ENCODE measurements around the gene MGMT.

MGMT gene

DNA sequence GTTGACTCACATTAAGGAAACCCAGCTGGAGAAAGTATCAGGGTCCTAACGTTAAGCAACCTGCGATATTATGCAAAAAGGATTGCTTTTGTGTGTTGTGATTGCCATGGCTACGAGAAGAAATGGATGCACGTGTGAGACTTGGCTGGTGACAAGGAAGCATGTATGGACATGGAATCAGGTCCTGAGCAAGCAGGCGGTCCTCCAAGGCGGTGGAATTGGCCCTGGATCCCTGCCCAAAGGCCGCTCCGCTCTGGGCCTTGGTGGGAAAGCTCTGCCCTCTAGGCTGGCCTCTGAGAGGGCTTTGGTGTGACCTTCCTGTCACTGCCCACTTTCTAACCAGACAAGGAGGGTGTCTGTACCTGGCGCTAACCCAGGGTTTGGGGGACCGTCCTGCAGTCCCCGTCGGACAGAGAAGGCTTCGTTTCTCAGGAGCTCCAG, 305.0 kb downstream of the MGMT start:
- Histone ChIP-seq H3K27ac (replicated peaks) (no peak overlapping the region), H3K4me3 (replicated peaks; ENCODE audit: insufficient read depth, low read length) (no peak overlapping the region), H3K27me3 (ENCODE audit: insufficient read depth, poor library complexity, severe bottlenecking) (no peaks in the 10 kb centered on the region)
- DNase-seq (ENCODE audit: low read depth in 1 of 2, low spot score in 1 of 2) = no peak
- no peak for TF ChIP-seq GABPA (IDR thresholded peaks at IDR 0.05; ENCODE audit: low read depth)
- TF ChIP-seq, protein P1, sequence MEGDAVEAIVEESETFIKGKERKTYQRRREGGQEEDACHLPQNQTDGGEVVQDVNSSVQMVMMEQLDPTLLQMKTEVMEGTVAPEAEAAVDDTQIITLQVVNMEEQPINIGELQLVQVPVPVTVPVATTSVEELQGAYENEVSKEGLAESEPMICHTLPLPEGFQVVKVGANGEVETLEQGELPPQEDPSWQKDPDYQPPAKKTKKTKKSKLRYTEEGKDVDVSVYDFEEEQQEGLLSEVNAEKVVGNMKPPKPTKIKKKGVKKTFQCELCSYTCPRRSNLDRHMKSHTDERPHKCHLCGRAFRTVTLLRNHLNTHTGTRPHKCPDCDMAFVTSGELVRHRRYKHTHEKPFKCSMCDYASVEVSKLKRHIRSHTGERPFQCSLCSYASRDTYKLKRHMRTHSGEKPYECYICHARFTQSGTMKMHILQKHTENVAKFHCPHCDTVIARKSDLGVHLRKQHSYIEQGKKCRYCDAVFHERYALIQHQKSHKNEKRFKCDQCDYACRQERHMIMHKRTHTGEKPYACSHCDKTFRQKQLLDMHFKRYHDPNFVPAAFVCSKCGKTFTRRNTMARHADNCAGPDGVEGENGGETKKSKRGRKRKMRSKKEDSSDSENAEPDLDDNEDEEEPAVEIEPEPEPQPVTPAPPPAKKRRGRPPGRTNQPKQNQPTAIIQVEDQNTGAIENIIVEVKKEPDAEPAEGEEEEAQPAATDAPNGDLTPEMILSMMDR (IDR thresholded peaks at IDR 0.05; ENCODE audit: insufficient read depth, low read length) = no peak
- no peak for TF ChIP-seq SPI1 (IDR thresholded peaks at IDR 0.05; ENCODE audit: borderline replicate concordance, low read depth)
- no peak for TF ChIP-seq POLR2AphosphoS5 (IDR thresholded peaks at IDR 0.05; ENCODE audit: low read depth)
- TF ChIP-seq, protein P2, sequence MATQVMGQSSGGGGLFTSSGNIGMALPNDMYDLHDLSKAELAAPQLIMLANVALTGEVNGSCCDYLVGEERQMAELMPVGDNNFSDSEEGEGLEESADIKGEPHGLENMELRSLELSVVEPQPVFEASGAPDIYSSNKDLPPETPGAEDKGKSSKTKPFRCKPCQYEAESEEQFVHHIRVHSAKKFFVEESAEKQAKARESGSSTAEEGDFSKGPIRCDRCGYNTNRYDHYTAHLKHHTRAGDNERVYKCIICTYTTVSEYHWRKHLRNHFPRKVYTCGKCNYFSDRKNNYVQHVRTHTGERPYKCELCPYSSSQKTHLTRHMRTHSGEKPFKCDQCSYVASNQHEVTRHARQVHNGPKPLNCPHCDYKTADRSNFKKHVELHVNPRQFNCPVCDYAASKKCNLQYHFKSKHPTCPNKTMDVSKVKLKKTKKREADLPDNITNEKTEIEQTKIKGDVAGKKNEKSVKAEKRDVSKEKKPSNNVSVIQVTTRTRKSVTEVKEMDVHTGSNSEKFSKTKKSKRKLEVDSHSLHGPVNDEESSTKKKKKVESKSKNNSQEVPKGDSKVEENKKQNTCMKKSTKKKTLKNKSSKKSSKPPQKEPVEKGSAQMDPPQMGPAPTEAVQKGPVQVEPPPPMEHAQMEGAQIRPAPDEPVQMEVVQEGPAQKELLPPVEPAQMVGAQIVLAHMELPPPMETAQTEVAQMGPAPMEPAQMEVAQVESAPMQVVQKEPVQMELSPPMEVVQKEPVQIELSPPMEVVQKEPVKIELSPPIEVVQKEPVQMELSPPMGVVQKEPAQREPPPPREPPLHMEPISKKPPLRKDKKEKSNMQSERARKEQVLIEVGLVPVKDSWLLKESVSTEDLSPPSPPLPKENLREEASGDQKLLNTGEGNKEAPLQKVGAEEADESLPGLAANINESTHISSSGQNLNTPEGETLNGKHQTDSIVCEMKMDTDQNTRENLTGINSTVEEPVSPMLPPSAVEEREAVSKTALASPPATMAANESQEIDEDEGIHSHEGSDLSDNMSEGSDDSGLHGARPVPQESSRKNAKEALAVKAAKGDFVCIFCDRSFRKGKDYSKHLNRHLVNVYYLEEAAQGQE (IDR thresholded peaks at IDR 0.05; ENCODE audit: insufficient replicate concordance, low read depth) = no peak

DNA sequence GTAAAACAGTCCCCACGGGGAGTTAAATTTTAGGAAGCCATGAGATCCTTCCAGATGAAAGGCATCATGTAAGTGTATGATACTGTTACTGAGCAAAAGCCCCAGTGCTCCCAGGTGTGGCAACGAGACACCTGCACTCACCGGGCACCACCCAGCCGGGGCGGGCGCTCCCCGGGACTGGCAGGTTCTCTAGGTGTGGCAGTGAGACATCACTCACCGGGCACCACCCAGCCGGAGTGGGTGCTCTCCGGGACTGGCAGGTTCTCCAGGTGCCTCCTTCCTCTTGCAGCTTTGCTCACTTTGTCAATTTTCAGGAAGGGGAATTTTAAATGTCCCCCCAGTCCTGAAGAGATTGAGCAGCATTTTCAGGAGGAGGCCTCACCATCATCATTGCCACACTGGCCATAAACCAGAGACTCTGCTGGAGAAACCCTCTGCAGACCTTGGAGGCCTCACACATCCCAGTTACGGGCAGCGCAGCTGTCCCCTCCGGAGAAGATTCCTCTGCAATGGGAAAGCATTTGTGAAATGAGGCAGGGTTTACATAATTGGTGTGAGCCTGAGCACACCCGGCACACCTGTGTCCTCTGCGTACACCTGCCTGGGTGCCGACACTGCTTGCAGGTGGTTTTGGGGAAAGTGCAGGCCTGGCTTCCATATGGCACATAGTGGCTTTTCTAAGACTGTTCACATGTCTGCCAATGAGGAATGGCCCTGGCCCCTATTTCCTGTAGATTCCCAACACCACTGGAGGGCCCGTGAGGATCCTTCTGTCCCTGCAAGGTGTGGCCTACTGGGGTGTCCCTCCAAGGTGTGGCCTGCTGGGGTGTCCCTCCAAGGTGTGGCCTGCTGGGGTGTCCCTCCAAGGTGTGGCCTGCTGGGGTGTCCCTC, 305.7 kb downstream of the MGMT start:
- Histone ChIP-seq H3K4me3 (replicated peaks; ENCODE audit: insufficient read depth, low read length) (no peak overlapping the region), H3K27ac (replicated peaks) (no peak overlapping the region), H3K27me3 (ENCODE audit: insufficient read depth, poor library complexity, severe bottlenecking) (no peaks in the 10 kb centered on the region)
- DNase-seq (ENCODE audit: low read depth in 1 of 2, low spot score in 1 of 2) = no peak
- TF ChIP-seq, protein P2 (IDR thresholded peaks at IDR 0.05; ENCODE audit: insufficient replicate concordance, low read depth) = no peak
- TF ChIP-seq POLR2AphosphoS5 (IDR thresholded peaks at IDR 0.05; ENCODE audit: low read depth) (no peak), SPI1 (IDR thresholded peaks at IDR 0.05; ENCODE audit: borderline replicate concordance, low read depth) (no peak), GABPA (IDR thresholded peaks at IDR 0.05; ENCODE audit: low read depth) (no peak)
- TF ChIP-seq, protein P1 (IDR thresholded peaks at IDR 0.05; ENCODE audit: insufficient read depth, low read length) = no peak

DNA sequence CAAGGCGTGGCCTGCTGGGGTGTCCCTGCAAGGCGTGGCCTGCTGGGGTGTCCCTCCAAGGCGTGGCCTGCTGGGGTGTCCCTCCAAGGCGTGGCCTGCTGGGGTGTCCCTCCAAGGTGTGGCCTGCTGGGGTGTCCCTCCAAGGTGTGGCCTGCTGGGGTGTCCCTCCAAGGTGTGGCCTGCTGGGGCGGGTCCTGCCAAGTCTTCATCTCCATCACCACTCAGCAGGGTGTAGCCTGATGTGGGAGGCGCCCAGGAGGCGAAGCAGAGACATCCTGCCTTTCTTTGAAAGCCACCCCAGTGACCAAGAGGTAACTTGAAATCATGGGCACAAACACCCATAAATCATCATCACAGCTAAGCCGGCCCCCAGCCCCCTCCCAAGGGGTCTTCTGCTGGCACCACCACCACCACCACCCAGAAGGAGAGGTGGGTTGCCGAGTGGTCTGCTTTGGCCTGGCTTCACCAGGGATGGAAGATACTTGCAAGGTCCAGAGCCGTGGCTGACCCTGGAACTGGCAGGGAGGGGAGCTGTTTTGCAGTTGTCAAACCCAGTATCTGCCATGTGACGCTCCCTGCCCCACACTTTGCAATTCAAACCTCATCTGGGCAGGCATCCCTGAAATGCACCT, 306.4 kb downstream of the MGMT start:
- H3K27me3 ChIP-seq (ENCODE audit: insufficient read depth, poor library complexity, severe bottlenecking) = no peaks in the 10 kb centered on the region
- TF ChIP-seq GABPA (IDR thresholded peaks at IDR 0.05; ENCODE audit: low read depth) (no peak), POLR2AphosphoS5 (IDR thresholded peaks at IDR 0.05; ENCODE audit: low read depth) (no peak), SPI1 (IDR thresholded peaks at IDR 0.05; ENCODE audit: borderline replicate concordance, low read depth) (no peak)
- TF ChIP-seq, protein P1 (IDR thresholded peaks at IDR 0.05; ENCODE audit: insufficient read depth, low read length) = no peak
- TF ChIP-seq, protein P2 (IDR thresholded peaks at IDR 0.05; ENCODE audit: insufficient replicate concordance, low read depth) = no peak
- no peak overlapping the region for H3K4me3 ChIP-seq (replicated peaks; ENCODE audit: insufficient read depth, low read length)
- no peak overlapping the region for H3K27ac ChIP-seq (replicated peaks)
- no peak for DNase-seq (ENCODE audit: low read depth in 1 of 2, low spot score in 1 of 2)
